Cardiac fibroblast (primary cell): ENCODE measurements around the gene ALK.

ENCODE experiments used
- DNase-seq, 2 donors: peaks; one replicate each; pipeline versions ENCODE4 v3.0.0 to v3.0.0-alpha.2; 2010; ENCODE audit warnings: low read depth in 2 of 2
- H3K4me3 ChIP-seq, 2 donors: replicated peaks in 1 of 2; 1 replicate in 1 of 2; 2 replicates in 1 of 2; pipeline ENCODE4 v1.5.1; 2011; ENCODE audit warnings: low read depth in 2 of 2, low read length in 2 of 2, mild to moderate bottlenecking in 2 of 2, moderate library complexity in 1 of 2
- TF ChIP-seq, protein P1 (sequence below): IDR thresholded peaks from one replicate; pipeline ENCODE4 v1.5.1; 2011; ENCODE audit warnings: low read depth, mild to moderate bottlenecking, low read length, inconsistent platforms

ALK gene

DNA sequence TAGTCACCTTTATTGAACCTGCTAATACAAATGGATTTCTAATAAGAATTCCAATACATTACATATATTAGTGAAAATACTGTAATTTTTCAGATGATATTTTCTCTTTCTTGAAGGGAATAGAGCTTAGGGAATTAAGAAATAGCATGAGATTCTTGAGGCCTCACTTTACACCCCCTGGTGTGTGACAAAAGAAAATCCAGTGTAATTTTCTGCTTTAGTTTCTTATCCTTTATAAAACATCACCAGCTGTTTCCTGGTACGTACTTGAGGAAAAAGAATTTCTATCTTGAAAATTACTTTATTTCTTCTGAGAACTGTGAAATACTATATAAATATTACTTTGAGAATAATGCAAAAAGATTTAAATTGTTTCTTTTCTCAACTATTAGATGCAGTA is 734.6 kb downstream of the ALK start:
- H3K4me3 ChIP-seq, result no peak overlapping the region
- TF ChIP-seq, protein P1, sequence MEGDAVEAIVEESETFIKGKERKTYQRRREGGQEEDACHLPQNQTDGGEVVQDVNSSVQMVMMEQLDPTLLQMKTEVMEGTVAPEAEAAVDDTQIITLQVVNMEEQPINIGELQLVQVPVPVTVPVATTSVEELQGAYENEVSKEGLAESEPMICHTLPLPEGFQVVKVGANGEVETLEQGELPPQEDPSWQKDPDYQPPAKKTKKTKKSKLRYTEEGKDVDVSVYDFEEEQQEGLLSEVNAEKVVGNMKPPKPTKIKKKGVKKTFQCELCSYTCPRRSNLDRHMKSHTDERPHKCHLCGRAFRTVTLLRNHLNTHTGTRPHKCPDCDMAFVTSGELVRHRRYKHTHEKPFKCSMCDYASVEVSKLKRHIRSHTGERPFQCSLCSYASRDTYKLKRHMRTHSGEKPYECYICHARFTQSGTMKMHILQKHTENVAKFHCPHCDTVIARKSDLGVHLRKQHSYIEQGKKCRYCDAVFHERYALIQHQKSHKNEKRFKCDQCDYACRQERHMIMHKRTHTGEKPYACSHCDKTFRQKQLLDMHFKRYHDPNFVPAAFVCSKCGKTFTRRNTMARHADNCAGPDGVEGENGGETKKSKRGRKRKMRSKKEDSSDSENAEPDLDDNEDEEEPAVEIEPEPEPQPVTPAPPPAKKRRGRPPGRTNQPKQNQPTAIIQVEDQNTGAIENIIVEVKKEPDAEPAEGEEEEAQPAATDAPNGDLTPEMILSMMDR, result no peak
- DNase-seq, result no peak

DNA sequence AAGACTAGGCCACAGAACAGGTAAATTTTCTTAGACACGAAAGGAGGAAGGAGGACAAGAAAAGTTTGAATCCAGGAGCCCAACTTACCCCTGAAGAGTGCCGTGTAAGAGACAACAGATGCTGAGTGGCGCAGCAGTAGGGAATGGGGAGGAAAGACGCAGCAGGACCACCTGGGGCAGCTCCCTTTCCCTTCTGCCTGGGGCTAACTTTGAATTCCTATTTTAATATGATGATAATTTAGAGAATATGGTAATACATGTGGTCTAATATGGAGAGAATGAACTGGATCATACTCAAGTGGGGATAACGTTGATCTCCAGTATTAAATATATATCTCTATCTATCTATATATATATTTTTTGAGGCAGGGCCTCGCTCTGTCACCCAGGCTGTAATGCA is 736.9 kb downstream of the ALK start:
- H3K4me3 ChIP-seq, result no peak overlapping the region
- DNase-seq, result no peak
- TF ChIP-seq, protein P1, result no peak

DNA sequence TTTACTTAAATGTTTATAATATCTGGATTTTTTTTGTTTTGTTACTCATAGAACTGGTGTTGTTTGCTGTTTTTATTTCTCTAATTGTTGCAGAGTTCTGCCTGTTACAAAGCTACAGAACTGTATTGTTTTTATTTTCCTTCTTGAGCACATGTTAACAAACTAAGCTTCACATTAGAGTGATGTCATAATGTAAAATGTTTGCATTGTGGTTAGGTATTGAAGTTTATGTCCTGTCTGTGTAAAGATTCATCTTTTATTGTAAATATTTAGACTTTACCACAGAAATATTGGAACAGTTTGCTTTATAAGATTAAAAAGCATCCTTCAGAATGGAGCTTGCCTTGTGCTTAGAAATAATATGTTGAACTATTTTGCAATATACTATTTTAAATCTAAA is 738.5 kb downstream of the ALK start:
- no peak overlapping the region for H3K4me3 ChIP-seq
- TF ChIP-seq, protein P1, result no peak
- DNase-seq, result no peak

DNA sequence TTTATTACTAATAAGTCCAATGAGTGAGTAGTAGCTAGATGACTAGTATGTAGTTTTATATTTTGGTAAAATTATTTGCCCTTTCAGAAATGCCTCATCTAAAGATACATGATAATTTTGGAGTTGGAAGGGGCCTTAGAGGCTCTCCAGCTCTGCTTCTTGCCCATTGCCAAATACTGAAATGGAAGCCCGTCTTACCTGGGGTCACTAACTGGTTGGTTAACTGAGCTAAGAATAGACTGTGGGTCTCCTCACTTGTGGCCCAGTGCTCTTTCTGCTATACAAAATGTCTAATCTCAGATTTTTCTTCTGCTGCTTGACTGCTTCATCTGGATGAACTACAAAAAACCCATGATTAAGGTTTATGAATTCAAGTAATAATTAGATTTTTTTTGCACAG is 739.1 kb downstream of the ALK start:
- TF ChIP-seq, protein P1, result no peak
- DNase-seq, result no peak
- H3K4me3 ChIP-seq, result no peak overlapping the region

DNA sequence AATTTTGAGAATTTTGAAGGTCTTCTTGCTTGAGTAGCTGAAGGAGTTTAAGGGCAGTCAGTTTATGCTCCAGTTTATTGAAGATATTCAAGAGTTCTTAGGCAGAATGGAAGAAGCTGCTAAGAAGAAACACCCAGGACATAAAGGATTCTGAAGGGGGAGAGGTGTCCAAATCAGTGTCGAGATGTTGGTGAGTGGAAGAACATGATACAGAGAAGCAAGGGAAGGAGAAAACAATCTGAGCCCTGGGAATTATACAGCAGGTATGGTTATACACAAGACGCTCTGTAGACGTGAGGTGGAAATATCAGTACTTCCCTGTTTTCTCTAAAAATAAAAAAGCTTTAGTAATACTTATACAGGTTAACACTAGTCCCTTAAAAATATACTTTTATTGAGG is 746.0 kb downstream of the ALK start:
- H3K4me3 ChIP-seq, result no peak overlapping the region
- DNase-seq, result no peak
- TF ChIP-seq, protein P1, result no peak

DNA sequence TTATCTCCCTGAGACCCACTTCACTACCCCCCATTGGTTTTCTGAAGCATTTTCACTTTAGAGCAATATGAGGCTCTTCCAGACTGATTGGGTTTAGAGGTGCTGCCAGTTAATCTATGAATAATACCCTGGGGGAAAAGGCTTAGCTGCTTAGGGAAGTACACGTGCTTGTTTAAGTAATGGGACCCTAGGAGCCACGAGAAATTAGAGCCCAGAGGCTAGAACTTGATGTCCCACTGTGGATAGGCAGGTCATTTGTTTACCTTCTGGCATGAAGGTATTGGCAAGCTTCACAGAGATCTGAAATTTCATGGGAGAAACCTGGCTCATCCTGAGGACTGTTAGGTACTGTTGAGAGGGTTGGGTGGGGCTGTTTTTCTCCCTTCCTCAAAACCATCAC is 746.4 kb downstream of the ALK start:
- TF ChIP-seq, protein P1, result no peak
- DNase-seq, result no peak
- no peak overlapping the region for H3K4me3 ChIP-seq

DNA sequence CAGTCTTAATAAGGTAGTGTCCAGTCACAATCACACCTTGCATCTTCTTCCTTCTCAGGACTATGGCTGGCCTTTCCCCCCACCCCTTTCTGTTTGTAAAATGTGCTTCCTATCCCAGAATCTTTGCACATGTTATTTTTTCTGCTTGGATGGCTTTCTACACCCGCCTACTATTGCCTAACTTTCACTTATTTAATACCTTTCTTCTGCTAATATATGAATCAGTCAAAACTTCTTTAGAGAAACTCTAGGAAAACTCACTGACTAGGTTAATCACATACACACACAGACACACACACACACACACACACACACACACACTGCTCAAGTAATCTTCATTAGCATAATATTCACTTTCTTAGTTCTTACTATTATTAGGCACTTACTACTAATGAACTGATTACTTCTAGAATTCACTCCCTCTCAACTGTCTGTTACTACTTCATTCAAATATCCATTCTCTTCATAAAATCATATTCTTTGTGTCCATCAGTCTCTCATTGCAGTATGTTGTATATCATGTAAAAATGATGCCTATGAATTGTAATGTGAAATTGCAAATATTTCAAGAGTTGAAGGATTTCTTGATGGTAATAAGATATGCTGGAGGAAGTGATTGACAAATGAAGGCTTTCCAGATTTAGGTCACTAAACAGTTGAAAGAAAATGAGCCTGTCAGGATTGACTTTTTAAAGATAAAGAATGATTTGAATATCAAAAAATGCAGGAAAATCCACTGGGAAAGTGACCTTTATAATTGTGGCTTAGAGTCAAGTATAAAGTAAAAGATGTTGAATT is 754.9 kb downstream of the ALK start:
- H3K4me3 ChIP-seq, result no peak overlapping the region
- DNase-seq, result peak; percentile 27 to 31
- TF ChIP-seq, protein P1, result no peak
